HepG2 (cell line): ENCODE measurements around the gene UBE2M. TPM values are rescaled to one million over a fixed set of nuclear protein-coding genes. Genes with fewer than 3 reads are reported as not detected.

Source experiments
- ASH2L ChIP-seq: fragments of 300-600, 200-600 bp; sonication (generic); IDR thresholded peaks from 2 replicates; pipeline ENCODE4 v1.7.0; 2017; ENCODE audit warnings: low read depth, mild to moderate bottlenecking, moderate library complexity, mixed read lengths, low read length; ENCODE audit not compliant: insufficient read length
- CHCHD3 ChIP-seq: sonication (generic); formaldehyde crosslinking; IDR thresholded peaks from 2 replicates; pipeline ENCODE4 v1.8.0; 2022; ENCODE audit warnings: mild to moderate bottlenecking, missing genetic modification reagents, moderate library complexity
- ELF4 ChIP-seq: sonication (generic); formaldehyde crosslinking; IDR thresholded peaks from 2 replicates; pipeline ENCODE4 v1.5.0; 2020; ENCODE audit warnings: missing genetic modification reagents, mild to moderate bottlenecking, moderate library complexity, borderline replicate concordance
- HCFC1 ChIP-seq: fragments of 150-350 bp; IDR thresholded peaks from 2 replicates; pipeline ENCODE4 v1.6.1; 2014; ENCODE audit warnings: low read depth, low read length
- HOXD1 ChIP-seq: sonication (generic); formaldehyde crosslinking; IDR thresholded peaks from 2 replicates; pipeline ENCODE4 v1.5.0; 2020; ENCODE audit warnings: missing genetic modification reagents
- IRX3 ChIP-seq: sonication (generic); formaldehyde crosslinking; IDR thresholded peaks from 2 replicates; pipeline ENCODE4 v1.8.1; 2023; ENCODE audit warnings: mild to moderate bottlenecking, low read depth, missing genetic modification reagents, borderline replicate concordance
- KDM5B ChIP-seq: sonication (generic); formaldehyde crosslinking; IDR thresholded peaks from 2 replicates; pipeline ENCODE4 v1.4.0; 2020; ENCODE audit warnings: missing genetic modification reagents, mild to moderate bottlenecking, borderline replicate concordance
- KMT2B ChIP-seq: IDR thresholded peaks from 2 replicates; pipeline ENCODE4 v1.6.1; 2016; ENCODE audit warnings: missing genetic modification reagents, missing compliant biosample characterization
- MIER2 ChIP-seq: IDR thresholded peaks from 2 replicates; pipeline ENCODE4 v1.6.1; 2016; ENCODE audit warnings: missing biosample characterization, missing genetic modification reagents
- PAX8 ChIP-seq: sonication (generic); formaldehyde crosslinking; IDR thresholded peaks from 2 replicates; pipeline ENCODE4 v1.8.0; 2022; ENCODE audit warnings: mild to moderate bottlenecking, missing genetic modification reagents, borderline replicate concordance
- RFXAP ChIP-seq: sonication (generic); formaldehyde crosslinking; IDR thresholded peaks from 2 replicates; pipeline ENCODE4 v1.4.0; 2020; ENCODE audit warnings: missing genetic modification reagents, borderline replicate concordance
- SMAD3 ChIP-seq: sonication (generic); formaldehyde crosslinking; IDR thresholded peaks from 2 replicates; pipeline ENCODE4 v1.4.0; 2020; ENCODE audit warnings: missing genetic modification reagents
- SRY ChIP-seq: sonication (generic); formaldehyde crosslinking; IDR thresholded peaks from 2 replicates; pipeline ENCODE4 v1.8.0; 2022; ENCODE audit warnings: mild to moderate bottlenecking, missing genetic modification reagents
- ZBTB10 ChIP-seq: sonication (generic); formaldehyde crosslinking; IDR thresholded peaks from 2 replicates; pipeline ENCODE4 v1.4.0; 2020; ENCODE audit warnings: missing genetic modification reagents, borderline replicate concordance
- ZFP36L1 ChIP-seq: sonication (generic); formaldehyde crosslinking; IDR thresholded peaks from 2 replicates; pipeline ENCODE4 v1.8.0; 2022; ENCODE audit warnings: mild to moderate bottlenecking, missing genetic modification reagents, moderate library complexity
- ZKSCAN5 ChIP-seq: sonication (generic); formaldehyde crosslinking; IDR thresholded peaks from 2 replicates; pipeline ENCODE4 v1.5.1; 2020; ENCODE audit warnings: mild to moderate bottlenecking, missing genetic modification reagents
- ZNF10 ChIP-seq: sonication (generic); formaldehyde crosslinking; IDR thresholded peaks from 2 replicates; pipeline ENCODE4 v1.4.0; 2020; ENCODE audit warnings: mild to moderate bottlenecking, low read depth, missing genetic modification reagents, borderline replicate concordance
- ZNF441 ChIP-seq: sonication (generic); formaldehyde crosslinking; IDR thresholded peaks from 2 replicates; pipeline ENCODE4 v1.7.0; 2021; ENCODE audit warnings: missing genetic modification reagents, borderline replicate concordance
- ZNF563 ChIP-seq: sonication (generic); formaldehyde crosslinking; IDR thresholded peaks from 2 replicates; pipeline ENCODE4 v1.8.0; 2022; ENCODE audit warnings: mild to moderate bottlenecking, moderate library complexity, missing genetic modification reagents
- polyA plus RNA-seq, 8 experiments: library from polyadenylated mRNA; depleted of rRNA in 3 of 8; stranded (reverse) in 7 of 8; unstranded in 1 of 8; fragments of >200 nt; fragmentation: Illumina TruSeq in 4 of 8; extraction: Trizol in 4 of 8; gene quantifications; 2 replicates each; pipeline versions ENCODE4 v1.2.1 to v1.2.3, GENCODE V29; 2011 to 2016; ENCODE audit warnings: low read depth in 4 of 8, missing spikeins in 1 of 8, mixed read lengths in 1 of 8; ENCODE audit not compliant: insufficient read depth in 1 of 8
- total RNA-seq, 5 experiments: library from RNA; depleted of rRNA; stranded (reverse); fragments of >200 nt; fragmentation: Illumina TruSeq; extraction: Trizol; gene quantifications; 2 replicates each; pipeline ENCODE4 v1.2.3, GENCODE V29; 2016; ENCODE audit warnings: low read depth in 1 of 5
- TF ChIP-seq, protein P1 (sequence below): sonication (generic); formaldehyde crosslinking; IDR thresholded peaks from 2 replicates; pipeline ENCODE4 v1.5.1; 2020; ENCODE audit warnings: mild to moderate bottlenecking, missing genetic modification reagents, moderate library complexity
- TF ChIP-seq, protein P2 (sequence below): sonication (generic); formaldehyde crosslinking; IDR thresholded peaks from 2 replicates; pipeline ENCODE4 v1.8.0; 2022; ENCODE audit warnings: missing genetic modification reagents, low read depth, mild to moderate bottlenecking, borderline replicate concordance
- TF ChIP-seq, protein P3 (sequence below): sonication (generic); formaldehyde crosslinking; IDR thresholded peaks from 2 replicates; pipeline ENCODE4 v1.8.0; 2022; ENCODE audit warnings: mild to moderate bottlenecking, missing genetic modification reagents, moderate library complexity

Gene UBE2M
- total and polyA plus RNA-seq, 2 of the 13 experiments (the other 11 are each of a cell fraction or from before 2014, with no cell fraction given) = 36.2 to 50.3 TPM

DNA sequence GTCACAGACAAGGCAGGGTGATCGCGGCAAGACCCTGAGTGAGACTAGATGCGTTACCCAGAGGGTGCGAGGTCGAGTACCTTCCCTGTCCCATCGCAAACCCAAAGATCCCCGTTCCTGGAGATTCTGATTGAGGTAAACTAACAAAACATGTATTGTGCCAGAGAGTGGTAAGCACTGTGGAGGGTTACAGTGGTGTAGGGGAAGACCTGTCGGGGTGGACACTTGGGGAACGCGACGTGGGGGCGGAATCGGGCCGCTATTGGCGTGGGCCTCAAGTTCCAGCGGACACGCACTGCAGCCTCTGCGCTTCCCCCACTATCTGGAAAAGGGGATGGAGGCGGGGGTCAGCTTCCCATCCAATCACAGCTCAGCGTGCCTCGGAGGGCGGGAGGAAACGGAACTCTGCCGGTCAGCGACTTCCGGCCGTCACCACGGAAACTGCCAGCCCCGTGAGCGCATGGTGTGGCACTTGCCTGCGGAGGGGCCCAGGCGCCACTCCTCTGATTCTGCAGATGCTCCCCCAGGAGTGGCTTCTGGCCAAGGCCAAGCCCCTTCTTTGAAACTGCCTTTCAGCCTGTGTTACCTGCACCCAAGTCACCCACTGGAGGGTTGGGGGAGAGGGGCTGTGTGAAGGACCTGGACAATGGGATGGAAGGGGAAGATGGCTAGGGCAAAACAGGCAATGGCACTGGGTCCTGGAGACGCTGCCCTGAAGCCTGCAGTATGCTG is 1.0 kb upstream of the UBE2M start (continued):
- TF ChIP-seq, protein P1, sequence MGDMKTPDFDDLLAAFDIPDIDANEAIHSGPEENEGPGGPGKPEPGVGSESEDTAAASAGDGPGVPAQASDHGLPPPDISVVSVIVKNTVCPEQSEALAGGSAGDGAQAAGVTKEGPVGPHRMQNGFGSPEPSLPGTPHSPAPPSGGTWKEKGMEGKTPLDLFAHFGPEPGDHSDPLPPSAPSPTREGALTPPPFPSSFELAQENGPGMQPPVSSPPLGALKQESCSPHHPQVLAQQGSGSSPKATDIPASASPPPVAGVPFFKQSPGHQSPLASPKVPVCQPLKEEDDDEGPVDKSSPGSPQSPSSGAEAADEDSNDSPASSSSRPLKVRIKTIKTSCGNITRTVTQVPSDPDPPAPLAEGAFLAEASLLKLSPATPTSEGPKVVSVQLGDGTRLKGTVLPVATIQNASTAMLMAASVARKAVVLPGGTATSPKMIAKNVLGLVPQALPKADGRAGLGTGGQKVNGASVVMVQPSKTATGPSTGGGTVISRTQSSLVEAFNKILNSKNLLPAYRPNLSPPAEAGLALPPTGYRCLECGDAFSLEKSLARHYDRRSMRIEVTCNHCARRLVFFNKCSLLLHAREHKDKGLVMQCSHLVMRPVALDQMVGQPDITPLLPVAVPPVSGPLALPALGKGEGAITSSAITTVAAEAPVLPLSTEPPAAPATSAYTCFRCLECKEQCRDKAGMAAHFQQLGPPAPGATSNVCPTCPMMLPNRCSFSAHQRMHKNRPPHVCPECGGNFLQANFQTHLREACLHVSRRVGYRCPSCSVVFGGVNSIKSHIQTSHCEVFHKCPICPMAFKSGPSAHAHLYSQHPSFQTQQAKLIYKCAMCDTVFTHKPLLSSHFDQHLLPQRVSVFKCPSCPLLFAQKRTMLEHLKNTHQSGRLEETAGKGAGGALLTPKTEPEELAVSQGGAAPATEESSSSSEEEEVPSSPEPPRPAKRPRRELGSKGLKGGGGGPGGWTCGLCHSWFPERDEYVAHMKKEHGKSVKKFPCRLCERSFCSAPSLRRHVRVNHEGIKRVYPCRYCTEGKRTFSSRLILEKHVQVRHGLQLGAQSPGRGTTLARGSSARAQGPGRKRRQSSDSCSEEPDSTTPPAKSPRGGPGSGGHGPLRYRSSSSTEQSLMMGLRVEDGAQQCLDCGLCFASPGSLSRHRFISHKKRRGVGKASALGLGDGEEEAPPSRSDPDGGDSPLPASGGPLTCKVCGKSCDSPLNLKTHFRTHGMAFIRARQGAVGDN = peak; percentile 95
- peak; percentile 71 for TF ChIP-seq ASH2L
- no peak for TF ChIP-seq CHCHD3 (CRISPR knock-in tag)
- TF ChIP-seq PAX8 (CRISPR knock-in tag) = no peak; the same call in 1 of the 2 replicates
- no peak for TF ChIP-seq RFXAP (CRISPR knock-in tag)
- no peak; the same call in 1 of the 2 replicates for TF ChIP-seq KDM5B (CRISPR knock-in tag)
- TF ChIP-seq ZFP36L1 (CRISPR knock-in tag) = no peak
- TF ChIP-seq SMAD3 (CRISPR knock-in tag) = peak; percentile 75; the same call in 1 of the 2 replicates
- TF ChIP-seq, protein P2, sequence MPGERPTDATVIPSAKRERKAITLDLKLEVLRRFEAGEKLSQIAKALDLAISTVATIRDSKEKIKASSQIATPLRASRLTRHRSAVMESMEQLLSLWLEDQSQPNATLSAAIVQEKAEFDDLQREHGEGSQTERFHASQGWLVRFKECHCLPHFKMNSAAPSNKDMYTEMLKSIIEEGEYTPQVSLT (CRISPR knock-in tag) = peak; percentile 58; the same call in 1 of the 2 replicates
- TF ChIP-seq HCFC1 = peak; percentile 50; the same call in 1 of the 2 replicates
- peak; percentile 43; the same call in 1 of the 2 replicates for TF ChIP-seq ZKSCAN5 (CRISPR knock-in tag)
- 0 out of 2 replicates have a peak, but pooled peaks have one; percentile 54 for TF ChIP-seq ELF4 (CRISPR knock-in tag)
- TF ChIP-seq ZNF563 (CRISPR knock-in tag) = no peak
- TF ChIP-seq ZNF10 (CRISPR knock-in tag) = no peak
- peak; percentile 54 for TF ChIP-seq SRY (CRISPR knock-in tag)
- TF ChIP-seq MIER2 (CRISPR knock-in tag) = no peak
- TF ChIP-seq ZBTB10 (CRISPR knock-in tag) = no peak
- no peak for TF ChIP-seq KMT2B
- no peak for TF ChIP-seq IRX3
- no peak for TF ChIP-seq HOXD1 (CRISPR knock-in tag)
- TF ChIP-seq, protein P3, sequence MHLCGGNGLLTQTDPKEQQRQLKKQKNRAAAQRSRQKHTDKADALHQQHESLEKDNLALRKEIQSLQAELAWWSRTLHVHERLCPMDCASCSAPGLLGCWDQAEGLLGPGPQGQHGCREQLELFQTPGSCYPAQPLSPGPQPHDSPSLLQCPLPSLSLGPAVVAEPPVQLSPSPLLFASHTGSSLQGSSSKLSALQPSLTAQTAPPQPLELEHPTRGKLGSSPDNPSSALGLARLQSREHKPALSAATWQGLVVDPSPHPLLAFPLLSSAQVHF = no peak
- TF ChIP-seq ZNF441 (CRISPR knock-in tag) = peak; percentile 58; the same call in 1 of the 2 replicates
